Daoy (cell line): Measurements from ENCODE around the gene RAB24. TPM values are rescaled to one million over a fixed set of nuclear protein-coding genes. Genes with fewer than 3 reads are reported as not detected.

Experiments used
- DNase-seq: peaks from one replicate; pipeline ENCODE4 v3.0.0-alpha.2; 2015; ENCODE audit warnings: low read depth
- total RNA-seq: library from RNA; depleted of rRNA; stranded (reverse); fragments of >200 nt; shearing (Covaris generic); gene quantifications from 2 replicates; pipeline ENCODE4 v1.2.3, GENCODE V29; 2014

RAB24 gene
- total RNA-seq, 1 experiment from 2014 or later: 16.6 TPM

- DNase-seq: no peak
Observed at GRCh38 chr5:177333420-177334154, 30.1 kb upstream of the RAB24 start.

DNA sequence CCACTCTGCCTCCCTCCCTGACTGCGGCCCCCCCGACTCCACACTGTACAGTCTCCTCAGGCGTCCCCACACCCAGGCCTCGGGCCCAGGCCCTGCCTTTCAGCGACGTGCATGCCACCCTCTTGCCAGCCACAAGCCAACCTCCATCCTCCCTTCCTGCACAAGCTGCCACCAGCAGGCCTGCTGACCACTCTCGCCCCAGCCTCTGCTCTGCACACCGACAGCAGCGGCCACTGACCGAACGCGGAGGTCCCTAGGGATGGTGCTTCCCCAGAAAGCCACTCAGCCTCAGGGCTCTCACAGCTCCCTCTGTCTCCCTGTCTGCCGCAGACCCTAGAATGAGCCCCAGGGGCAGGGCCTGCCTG is 29.4 kb upstream of the RAB24 start:
- no peak for DNase-seq

- DNase-seq: no peak
Observed at GRCh38 chr5:177332031-177332895, 28.7 kb upstream of the RAB24 start.

GRCh38 chr5:177330991-177331842 is 27.7 kb upstream of the RAB24 start:
- DNase-seq: no peak

DNA sequence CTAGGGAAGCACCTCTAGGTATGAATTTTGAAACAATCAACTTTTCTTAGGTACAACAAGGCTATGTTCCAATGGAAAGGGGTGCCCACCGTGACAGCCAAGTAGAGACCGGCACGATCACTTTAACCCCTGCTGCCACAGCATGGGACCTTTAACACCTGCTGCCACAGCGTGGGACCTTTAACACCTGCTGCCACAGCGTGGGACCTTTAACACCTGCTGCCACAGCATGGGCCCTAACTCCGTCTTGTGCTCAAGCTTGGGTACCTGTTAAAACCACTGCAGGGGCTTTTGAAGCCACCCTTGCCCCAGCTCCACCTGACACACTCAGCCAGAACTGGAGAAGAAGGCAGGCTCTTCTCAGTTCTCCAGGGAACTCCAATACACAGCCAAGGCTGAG is 26.4 kb upstream of the RAB24 start:
- DNase-seq: no peak

- no peak for DNase-seq
Observed at GRCh38 chr5:177328545-177329231, 25.2 kb upstream of the RAB24 start.

DNA sequence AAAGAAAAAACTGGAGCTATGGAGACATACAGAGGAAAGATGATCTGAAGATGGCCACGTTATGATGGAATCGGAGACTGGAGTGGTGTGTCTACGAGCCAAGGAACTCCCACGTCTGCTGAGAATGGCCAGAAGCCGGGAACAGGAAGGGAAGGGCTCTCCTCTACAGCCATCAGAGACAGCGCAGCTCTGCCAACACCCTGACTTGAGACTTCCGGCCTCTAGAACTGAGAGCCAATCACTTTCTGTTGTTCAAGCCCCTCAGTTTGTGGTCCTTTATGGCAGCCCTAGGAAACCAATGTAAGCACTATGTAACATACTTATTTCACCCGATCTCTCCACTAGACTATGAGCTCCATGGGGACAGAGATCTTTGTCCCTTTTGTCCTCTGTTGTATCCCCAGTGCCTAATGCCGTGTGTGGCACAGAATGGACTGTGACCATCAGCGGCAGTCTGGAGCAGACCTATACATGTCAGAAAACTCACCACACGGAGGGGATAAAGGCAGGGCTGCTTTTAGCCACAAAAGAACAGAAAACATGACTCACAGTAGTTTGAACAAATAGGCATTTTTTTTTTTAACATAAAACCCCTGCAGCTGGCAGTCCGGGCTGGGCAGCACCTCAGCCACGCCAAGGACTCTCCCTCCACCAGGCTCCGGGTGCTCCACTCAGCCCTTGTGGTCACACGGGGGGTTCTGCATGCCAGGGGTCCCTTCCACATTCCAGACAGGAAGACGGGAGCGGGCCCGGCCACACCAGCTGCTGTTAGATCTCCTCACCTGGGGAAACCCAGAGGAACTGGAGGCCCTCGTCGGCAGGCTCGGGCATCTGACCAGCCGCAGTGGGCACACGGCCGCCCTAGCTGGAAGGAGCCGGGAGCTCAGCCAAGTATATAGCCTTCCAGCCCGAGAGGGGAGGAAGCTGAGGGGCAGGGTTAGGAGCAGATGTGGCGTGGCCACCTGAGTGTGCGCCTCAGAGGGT is 24.3 kb upstream of the RAB24 start:
- peak; percentile 81 for DNase-seq

DNA sequence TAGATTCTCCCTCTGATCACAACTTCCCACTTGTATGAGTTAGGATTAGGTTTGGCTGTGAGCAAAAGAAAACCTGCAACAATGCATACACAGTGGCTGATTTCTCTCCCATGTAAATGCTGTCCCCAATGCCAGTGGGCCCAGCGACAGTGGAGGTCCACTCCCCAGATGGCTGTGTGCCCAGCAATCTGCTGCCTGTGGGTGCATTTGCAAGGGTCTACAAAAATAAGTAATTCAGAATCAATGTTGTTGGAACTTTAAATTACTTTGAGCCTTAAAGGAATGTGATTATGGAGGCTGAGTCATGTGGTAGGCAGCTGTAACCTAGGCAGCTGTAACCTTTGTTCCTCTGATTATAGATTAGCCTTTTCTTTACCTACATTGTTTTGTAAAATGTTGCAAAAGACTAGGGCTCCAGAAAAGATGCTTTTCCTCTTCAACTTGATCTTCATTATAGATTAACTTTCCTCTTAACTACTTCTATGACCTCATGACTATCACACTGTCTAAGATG is 22.4 kb upstream of the RAB24 start:
- DNase-seq: no peak

GRCh38 chr5:177320879-177321278 is 17.4 kb upstream of the RAB24 start:
- no peak for DNase-seq

DNA sequence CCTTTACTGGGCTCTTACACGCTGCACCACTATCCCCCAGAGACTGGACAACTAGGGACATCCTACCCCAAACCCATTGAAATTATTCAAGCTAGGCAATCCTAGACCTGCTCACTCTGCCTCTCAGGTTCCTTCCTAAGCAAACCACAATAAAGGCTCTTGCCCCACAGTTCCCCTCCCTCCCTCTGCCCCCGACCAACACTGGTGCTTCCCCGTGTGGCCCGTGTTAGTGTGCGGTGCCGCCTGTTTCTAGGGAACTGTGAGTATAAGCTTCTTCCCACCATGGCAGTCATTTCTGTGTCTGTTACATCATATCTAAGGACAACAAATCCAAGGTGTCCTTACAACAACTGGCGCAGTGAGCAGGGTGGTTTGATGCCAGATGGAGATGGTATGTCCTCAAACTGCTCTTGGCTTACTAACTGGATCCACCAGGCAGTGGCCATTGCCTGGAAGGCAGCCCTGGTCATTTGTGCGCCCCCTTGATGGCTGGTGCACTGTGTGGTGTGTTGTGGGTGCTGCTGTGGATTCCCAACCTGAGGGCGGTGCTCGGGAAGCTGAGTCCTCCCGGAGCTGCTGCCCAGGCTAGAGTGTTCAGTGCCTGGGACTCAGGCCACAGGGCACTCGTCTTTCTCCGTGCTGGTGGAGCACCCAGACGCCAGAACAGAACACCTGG is 16.5 kb upstream of the RAB24 start:
- no peak for DNase-seq

DNA sequence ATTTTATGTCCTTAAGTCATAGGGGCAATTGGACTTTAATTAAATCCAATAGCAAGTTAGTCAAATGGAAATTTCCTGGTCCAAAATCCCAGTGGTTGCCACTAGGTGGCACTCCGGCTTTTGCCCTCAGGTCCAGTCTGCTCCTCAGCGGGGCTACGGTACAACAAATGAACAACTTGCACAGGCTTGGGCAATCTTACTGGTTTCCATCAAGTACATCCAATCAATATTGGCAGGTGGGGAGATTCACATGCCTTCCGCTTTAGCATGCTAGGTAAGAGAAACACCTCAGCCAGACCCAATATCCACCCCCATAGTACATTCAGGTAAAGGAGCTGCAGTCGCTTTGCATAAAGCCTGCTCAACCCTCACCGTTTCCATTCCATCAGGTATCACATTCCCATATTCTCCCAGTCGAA is 14.4 kb upstream of the RAB24 start:
- peak; percentile 75 for DNase-seq

GRCh38 chr5:177316005-177316404 is 12.5 kb upstream of the RAB24 start:
- DNase-seq: no peak

- DNase-seq: no peak
Observed at GRCh38 chr5:177315411-177315810, 11.9 kb upstream of the RAB24 start.

GRCh38 chr5:177314376-177315342 is 11.1 kb upstream of the RAB24 start:
- no peak for DNase-seq

DNA sequence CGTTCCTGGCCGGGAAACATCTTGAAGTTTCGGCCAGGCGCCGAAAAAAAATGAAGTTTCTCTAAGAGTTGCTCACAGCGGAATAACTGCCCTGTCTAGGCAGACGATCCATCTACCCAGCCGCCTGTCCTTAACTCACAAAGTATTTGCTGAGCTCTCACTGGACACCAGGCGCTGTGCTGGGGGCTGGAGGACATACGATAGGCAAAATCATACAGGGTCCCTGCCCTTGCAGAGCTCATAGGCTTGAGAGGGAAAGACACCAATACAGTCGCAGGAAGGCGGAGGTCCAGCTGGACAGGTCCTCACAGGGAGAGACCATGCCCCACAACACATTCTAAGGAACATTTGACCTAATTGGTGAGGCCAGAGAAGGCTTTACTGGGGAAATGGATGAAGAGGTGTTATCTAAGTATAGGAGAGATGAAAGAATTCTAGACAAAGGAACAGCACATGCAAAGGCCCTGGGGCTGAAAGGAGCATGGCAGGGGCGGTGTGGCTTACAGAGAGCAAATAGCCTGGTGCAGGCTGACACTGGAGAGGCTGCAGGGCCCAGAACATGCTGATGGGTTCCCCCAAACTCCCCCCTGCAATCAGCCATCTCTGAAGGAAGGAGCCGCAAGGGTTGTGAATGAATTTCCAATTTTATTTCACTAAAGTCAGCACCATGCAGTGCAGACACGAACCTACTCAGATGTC is 10.2 kb upstream of the RAB24 start:
- DNase-seq: no peak

DNA sequence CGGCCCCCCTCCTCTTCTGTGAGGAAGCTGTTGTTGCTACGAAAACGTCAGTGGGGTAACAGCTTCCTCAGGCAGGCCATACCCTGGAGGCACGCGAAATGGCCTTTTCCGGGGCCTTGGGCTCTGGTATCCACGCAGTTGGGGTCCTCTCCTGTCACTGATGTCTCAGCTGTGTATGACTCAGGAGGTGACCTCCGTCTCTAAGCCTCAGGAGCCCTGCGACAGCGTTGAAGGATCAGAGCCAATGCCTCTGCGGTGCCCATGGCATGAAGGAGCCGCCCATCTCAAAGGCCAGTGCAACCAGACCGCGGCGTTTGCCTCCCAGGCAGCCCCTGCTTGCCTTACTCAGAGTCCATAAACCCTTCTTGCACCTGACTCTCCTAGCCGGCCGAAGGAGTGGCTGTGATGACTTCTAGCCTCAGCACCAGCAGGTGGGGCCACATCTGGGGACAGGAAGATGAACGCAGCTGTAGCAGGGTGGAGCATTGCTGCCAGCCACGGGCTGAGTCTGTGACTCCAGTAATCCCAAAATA is 9.2 kb upstream of the RAB24 start:
- DNase-seq: peak; percentile 73
